Stimulated activated CD8-positive, alpha-beta memory T cell treated with anti-CD3 and anti-CD28 coated beads, Interleukin-15, amount 100 ng/mL, for 1 hour (primary cell): ENCODE results near the gene DPM1.

Experiments
- DNase-seq: peaks from one replicate; pipeline ENCODE4 v3.0.0-alpha.2; 2020; ENCODE audit warnings: low read depth

Gene DPM1

DNA sequence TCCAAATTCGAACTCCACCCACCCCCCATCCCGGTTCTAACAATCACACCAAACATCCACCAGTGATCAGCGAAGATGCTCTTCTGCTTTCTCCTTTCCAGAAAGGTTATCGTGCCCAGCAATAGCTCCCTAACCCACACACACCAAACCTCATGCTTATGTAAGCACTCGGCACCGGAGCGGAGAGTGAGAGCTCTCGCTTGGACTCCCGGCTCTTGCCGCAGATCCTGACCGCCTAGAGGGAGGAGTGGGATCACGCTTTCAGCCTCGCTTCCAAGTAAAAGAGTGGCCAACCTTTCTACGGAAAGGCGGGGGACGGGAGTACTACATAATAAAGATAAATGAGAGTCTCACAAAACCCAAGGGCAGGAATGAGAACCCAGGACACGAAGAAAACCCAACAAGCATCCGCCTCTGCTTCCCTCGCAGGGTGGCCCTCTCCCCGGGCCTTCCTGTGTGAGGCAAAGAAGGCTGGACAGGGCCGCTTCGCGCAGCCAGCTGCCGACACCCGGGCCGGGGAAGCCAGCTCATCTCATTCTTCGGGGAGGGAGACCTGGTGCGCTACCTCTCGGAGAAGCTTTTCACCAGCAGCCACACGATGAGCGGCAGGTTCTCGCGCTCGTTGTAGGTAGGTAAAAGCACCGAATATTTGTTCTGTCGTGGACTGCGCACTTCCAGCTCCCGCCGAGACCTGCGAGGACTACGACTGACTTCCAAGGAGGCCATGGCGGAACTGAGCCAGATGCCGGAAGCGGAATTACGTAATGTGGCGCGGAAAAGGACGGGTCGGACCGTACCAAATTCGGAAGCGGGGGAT is at the start of gene DPM1:
TSS of gene DPM1 (minus strand) at position 735 of the 817 bp plus-strand sequence. CDS start at position 726, 9 bp downstream.
- peak; percentile 88 for DNase-seq

DNA sequence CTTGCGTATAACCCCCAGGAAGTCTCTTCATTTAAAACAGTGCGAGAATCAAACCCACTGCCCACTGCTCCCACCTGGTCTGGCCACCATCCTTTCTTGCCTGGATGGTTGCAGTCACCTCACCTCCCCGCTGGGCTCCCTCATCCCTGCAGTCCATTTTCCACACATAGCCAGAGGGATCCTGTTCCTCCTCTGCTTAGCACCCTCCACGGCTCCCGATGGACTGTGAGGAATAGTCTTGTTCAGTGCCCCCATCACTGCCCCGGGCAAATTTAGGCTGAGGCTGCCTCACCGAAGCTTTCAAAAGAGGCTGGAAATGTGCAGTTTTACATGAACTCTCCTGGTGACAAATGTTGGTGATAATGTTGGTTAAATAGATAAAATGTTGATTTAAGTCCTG is 46.9 kb upstream of the DPM1 start:
- DNase-seq: no peak

DNA sequence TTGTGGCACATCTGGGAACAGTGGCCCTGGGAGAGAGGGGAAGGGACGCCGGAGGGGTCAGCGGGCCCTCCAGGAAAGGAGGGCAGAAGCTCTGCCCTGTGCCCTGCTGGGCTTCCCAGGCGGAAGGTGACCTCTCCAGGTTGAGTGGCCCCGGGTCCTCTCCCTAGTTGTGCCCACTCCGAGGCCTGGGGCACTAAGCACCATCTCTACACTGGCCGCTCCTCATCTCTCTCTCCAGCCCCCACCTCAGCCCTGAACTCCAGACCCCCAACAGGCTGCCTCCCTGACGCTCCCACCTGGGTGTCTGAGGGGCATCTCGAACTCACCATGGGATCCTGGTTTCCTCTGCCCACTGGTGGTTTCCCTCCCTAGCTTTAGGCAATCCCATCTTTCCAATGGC is 46.4 kb upstream of the DPM1 start:
- no peak for DNase-seq

DNA sequence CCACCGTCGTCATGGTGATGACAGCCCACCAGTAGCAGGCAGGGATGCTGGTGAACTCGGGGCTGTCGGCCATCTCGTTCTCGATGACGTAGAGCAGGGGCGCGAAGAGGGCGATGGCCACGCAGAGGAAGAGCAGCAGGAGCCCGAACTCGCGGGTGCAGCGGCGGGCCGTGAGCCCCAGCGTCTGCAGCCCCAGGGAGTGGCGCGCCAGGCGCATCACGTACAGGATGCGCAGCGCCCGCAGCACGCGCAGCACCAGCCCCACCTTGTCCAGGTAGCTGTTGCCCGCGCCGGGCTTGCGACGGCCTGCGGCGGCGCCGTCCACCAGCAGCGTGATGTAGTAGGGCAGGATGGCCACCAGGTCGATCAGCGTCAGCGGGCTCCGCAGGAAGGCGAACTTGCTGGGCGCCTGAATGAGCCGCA is 46.0 kb upstream of the DPM1 start:
- no peak for DNase-seq

DNA sequence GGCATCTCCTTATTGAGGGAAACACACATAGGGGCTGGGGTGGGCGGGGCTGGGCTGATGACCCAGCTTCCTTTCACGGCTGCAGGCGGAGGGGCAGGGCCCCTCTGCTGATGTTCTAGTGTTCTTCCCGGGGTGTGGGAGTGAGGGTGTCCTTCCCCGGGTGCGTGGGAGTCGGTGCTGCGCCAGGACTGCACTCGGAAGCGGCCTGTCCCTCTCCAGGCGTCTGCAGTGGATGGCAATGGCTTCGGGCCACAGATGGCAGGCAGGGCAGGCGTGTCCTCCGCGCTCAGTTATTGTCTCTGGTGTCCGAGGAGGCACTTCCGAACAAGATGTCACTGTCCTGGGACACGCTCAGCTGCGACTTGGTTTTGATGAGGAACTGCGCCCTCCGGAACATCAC is 45.4 kb upstream of the DPM1 start:
- DNase-seq: no peak

DNA sequence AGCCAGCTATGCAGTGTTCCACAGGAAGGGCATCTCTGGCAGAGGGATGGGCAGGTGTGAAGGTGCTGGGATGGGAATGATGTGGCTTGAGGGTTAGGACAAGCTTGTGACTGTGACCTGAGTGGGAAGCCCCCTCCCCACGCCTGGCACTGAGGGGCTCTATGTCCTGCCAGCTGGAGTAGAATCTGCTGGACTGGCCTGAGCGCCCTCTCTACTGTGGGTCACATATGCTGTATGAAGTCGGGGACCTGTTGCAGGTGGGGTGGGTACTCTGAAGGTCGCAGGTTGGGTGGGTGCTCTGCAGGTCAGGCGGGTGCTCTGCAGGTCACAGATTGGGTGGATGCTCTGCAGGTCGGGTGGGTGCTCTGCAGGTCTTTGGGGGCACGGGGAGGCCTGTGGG is 44.3 kb upstream of the DPM1 start:
- DNase-seq: no peak

DNA sequence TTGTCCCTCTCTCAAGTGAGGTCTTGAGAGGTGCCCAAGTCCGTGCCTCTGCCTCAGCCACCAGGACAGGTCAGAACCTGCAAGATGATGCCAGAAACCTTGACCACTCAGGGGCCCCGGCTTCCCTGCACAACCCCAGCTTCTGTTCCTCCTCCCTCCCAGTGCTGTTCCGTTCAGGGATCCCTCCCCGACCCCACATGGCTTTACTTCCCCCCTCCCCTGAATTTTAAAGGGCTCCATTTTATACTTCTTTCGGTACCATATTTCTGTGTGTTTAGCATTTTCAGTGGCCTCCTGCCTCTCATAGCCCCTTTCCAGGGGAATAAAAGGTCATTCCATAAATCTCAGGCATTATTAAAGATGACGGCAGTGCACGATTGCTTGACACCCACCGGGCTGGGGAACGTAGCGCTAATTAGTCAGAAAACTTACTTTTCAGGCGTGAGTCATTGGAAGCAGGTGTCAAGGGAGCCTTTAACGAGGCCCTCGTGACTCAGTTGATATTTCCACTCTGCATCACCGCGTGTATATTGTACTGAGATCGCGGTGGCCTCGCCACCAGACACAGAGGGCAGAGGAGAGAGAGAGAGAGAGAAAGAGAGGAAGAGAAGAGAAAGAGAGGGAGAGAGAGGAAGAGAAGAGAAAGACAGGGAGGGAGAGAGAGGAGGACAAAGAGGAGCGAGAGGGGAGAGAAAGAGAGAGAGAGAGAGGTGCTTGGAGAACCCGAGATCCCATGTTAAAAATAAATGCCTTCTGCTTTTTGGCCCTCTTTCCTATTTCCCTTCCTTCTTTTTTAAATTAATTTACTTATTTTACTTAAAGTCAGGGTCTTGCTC is 43.3 kb upstream of the DPM1 start:
- DNase-seq: no peak

DNA sequence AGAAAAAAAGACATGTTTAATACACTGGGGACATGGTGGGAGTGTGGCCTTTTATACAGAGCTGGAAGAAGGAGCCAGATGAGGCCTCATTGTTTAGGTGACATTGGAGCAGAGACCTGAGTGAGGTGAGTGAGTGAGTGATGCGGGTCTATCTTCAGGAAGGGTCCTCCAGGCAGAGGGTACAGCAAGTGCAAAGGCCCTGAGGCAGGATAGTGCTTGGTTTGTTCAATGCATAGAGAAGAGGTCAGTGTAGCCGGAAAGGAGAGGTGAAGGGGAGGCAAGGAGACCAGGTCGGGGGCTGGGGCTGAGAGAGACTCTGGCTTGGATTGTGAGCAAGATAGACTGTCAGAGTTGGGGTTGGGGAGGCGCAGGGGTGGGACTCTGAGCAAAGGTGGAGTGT is 41.0 kb upstream of the DPM1 start:
- no peak for DNase-seq

DNA sequence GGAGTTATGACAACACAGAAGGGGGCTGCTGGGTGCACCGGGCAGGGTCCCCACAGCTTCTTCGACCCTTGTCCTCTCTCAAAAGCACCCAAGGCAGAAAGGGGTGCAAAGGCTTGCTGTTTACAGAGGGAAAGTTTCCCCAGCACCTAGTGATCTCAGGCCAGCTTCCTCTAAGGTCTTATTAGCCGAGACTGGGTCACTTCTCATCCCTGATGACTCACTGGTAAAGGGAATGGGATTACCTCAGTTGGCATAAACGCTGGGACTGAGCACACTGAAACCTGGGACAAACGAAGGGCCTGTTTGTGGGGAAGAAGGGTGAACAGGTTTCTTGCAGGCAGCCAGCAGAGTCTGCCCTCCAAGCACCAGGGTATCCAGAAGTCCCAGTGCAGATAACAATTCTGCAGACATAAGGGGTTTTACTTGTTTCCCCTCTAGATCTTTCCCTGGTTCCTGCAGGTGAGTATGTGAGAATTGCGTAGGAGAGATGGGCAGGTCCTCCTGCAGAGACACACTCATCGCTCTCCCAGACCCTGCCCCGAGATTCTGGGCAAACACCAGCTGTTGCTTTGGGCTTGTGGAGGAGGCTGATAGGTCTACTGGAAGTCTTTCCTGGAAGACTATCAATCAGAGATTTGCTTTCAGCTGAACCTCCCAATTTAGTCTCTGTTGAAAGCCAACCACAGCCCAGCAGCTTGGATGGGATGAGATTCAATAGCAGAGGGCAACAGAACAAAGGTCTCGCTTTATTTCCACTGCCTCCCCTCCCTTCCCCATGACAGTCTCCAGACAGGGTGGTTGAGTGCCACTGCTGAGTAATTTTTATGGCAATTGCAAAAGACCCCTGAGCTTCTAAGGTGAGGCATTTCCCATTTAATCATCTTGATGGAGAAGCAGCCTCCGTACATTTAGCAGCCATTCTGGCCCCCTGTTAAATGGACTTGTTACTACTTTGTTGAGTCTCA is 38.9 kb upstream of the DPM1 start:
- no peak for DNase-seq

DNA sequence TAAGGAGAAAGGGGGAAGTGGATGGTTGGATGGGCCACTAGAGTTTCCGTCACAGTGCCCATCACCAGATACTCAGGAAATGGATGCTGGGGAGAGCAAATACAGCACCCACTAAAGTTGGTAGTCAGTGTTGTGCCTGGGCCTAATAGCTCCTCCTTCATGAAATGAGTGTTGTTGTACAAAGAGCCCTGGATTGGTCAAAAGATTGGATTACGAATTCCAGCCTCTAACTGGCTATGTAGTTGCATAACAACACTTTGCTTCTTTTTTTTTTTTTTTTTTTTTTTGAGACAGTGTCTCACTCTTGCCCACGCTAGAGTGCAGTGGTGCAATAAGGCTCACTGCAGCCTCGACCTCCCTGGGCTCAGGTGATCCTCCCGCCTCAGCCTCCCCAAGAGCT is 37.2 kb upstream of the DPM1 start:
- no peak for DNase-seq

DNA sequence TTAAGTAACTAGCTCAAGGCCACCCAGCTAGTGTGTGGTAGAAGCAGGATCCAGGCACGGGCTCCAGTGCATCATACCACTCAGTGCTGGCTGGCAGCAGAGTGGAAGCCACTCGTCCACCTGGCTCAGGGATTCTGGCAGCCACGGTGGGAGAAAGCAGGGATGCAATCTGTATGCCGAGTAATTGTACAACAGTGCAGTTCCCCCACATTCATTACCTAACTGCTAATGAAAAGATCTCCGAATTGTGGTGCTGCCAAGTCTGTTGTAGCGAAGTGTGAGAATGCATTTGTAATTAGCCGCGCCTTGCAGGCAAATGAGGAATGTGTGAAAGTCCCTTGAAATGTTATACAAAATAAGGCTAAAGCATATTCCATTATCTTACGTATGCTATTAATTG is 35.5 kb upstream of the DPM1 start:
- DNase-seq: no peak

DNA sequence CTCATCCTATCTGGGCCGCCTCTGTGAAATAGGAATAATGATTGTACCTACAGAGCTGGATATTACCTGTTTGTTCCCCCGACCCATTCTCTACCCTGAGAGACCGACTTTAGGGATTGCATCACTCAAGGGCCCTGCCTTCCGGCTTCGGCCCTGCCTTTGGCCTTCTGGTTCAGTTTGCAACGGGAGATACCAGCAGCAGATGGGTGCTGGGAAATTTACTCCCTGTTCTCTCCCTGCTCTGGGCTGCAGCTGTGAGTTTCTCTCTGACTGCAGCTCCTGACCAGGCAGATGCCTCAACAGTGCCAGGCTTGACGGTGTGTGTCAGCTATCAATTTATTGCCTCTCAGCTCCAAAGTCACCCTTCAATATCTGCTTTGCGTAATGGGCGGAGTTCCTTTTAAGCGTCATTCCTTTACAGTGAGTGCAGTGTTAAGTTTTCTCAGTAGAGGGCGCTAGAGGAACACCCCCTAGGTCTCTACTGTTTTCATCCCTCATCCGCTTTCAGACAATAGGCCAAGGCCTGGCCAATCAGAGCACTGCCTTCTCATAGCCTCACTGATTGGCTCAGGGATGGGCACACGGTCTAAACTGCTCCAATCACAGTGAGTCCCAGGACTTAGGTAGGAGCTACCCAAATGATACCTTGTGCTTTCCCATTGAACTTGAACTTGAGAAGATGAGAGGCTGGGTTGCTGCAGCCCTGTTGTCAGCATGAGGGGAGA is 34.6 kb upstream of the DPM1 start:
- no peak for DNase-seq

DNA sequence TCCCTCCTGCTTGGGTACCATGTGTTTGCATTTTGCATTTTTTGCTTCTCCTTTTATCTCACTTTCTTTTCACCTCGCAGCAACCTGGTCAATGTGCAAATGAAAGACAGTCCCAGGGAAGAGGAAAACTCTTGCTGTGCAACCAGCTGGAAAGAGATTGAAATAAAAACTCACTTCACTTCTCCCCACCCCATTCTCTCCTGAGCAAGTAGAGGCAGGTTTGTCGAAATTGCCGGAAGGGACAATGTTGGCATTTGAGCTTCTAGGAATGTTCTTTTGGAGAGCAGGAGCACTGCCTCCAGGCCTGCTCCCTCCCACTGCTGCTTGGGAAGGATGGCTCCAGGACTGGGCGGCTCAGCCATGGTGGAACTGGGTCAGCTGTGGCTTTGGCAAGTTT is 34.0 kb upstream of the DPM1 start:
- no peak for DNase-seq

DNA sequence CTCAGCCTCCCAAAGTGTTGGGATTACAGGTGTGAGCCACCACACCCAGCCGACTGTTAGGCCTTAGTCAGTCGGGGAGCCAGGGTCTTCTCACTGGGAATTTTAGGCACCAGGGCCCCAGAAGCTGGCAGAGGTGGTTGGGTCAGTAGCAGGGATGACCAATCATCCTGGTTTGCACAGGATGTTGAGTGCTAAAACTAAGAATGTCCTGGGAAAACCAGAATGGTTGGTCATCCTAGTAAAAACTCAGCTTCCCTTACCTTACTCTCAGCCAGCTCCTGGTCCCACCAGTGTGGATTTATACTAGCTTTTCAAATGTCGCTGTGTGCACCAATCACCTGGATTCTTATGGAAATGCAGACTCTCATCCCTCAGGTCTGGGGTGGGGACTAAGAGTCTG is 32.7 kb upstream of the DPM1 start:
- no peak for DNase-seq

DNA sequence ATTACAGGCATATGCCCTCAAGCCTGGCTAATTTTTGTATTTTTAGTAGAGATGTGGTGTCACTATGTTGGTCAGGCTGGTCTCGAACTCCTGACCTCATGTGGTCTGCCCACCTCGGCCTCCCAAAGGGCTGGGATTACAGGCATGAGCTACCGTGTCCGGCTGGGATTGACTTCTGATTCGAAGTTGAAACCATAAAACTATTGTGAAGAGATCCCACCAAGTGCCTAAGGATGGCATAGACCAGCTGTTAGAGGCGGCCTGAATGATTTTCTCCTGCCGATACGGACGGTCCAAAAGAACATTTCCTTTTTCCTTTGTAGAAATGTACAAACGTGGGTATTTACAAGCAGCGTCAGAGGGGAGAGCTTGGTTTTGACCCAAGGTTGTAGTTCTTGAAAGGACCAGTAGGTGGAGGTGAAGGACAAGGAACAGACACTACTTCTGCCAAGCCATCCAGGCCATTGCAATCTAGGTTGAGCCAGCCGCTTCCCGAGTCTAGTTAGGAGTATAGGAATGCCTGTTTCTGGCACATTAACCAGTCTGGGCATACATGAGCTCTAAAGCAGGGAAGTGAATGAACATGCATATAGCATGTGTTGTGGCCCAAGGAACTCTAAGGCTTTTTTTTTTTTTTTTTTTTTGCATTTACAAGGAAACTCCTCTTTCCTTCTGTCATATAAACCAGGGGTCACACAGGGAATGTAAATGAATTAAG is 29.3 kb upstream of the DPM1 start:
- peak; percentile 46 for DNase-seq

DNA sequence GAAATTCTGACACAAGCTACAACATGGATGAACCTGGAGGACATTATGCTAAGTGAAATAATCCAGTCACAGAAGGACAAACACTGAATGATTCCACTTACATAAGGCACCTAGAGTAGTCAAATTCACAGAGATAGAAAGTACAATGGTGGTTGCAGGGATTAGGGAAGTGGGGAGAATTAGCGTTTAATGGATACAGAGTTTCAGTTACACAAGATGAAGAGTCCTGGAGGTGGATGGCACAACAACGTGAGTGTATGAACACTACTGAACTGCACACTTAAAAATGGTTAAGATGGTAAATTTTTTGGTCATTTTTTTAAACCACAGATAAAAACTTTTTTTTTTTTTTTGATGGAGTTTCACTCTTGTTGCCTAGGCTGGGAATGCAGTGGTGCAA is 25.0 kb upstream of the DPM1 start:
- DNase-seq: no peak

DNA sequence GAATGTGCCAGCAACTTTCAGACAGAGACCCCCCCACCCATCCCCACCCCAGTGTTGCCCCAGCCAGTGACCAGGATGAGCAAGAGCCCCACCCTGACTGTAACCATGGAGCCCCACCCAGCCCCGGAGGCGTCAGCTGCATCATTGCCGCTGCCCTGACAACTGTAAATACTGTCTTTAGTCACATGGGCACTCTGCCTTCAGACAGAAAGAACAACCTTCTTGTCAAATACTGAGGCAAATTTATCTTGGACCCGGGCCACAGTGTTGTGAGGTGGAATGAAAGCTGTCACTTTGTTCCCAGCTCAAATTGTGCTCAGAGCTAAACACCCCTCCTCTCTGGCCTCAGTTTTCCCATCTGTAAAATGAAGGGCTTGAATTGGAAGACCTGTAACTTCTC is 24.0 kb upstream of the DPM1 start:
- DNase-seq: no peak

DNA sequence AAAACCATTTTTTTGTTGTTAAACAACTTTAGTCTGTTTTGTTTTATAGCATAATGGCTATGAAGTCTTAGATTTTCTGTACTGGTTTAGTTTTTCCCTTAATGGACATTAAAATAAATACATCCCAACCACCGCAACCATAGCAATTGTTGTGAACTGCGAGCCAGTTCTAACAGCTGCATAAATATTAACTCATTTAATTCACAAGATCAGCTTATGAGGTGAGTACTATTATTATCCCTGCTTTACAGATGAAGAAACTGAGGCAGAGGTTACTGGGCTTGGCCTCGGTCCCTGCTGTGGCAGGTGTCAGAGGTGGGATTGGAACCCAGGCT is 23.3 kb upstream of the DPM1 start:
- DNase-seq: no peak

DNA sequence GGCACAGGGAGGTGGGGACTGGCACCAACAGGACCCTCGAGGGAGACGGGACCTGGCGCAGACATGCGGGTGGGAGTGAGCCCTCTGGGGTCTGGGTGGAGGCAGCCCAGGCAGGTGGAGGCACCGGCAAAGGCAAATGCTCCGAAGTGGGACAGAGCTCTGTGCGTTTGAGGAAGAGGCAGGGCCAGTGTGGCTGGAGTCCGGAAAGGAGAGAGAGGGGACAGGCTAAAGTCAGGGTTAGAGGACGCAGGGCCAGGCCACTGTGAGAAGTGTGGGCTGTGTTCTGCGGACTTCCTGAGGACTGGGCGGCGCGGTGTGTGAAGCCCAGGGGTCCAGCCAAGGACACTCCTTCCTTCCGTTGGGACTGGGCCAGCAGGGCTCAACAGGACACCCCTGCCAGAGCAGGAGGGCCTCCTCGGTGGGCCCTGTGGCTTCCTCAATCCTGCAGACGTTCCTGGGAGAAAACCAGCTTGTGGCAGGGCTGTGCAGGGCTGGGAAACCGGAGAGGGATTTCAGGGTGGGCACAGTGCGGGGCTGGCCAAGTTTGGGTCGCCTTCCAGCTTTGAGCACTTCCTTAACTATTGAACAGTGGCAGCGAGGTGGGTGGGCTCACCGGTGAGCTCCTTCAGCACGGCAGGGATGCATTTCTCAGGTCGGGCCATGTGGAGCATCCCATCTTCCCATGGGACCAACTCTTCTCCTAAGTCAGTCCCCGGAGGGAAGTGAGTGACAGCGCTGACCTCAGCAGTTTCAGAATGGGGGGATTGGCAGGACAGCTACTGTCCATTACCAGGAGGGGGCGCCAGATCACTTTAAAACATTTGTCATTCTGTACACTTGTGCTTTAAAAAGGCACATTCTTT is 22.8 kb upstream of the DPM1 start:
- DNase-seq: peak; percentile 45

DNA sequence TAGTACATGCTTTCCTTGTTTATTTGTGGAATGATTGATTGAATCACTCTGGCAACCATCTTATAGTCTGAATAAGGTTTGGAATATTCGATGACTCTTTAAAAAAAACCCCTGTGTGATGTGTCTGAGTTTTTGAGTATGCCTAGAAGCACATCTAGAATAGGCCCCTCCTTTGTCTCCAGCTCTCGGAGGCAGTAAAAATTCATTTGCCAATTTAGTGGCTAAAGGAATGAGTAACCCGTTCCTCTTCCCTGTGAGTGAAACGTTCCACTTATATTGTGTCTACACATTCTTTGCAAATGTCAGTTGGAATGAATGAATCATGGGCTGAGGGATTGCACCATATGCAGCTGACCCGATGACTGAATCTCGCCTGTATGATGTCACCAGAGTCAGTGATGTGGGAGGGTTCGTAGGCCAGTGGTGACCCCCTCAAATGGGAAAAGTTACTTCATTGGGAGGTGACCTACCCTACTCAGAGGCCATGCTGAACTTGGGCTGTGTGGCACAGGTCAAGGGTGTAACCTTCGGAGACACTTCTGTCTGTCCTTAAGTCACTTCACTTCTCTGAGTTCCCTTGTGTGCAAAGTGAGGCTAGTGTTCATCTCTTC is 21.8 kb upstream of the DPM1 start:
- DNase-seq: no peak
